ENCODE measurements around the gene SPOCK1.

SPOCK1 gene

DNA sequence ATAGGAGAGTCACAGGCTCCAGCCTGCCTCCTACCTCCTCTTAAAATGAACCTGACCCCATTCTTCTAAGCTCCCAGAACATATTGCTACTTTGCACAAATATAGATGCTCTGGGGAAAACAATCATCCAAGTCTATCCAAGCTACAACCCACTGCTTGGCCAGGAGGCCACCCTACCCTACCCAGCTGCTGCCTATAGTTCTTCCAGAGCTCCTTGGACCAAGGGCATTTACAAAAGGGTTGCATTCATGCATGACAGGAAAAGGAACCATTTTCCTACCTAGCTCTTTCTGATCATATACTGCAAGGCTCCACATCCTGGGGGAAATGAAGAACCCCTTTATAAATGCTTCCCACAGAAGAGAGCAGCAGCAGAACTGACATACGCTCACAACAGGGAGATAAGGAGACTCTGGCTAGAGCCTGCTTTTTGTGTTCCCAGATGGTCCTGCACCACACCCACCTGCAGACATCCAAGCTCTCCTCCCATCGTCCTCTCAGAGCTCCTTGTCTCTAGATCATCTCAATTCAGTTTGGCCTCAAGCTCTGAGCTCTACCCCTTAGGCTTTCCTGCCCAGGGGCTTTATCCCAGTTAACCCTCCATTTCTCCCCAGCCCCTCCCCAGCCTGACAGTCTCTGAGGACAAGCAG lies 185.5 kb downstream of the SPOCK1 start:
- no peak for DNase-seq (ENCODE audit: low read depth in 1 of 2, low spot score in 1 of 2)
- TF ChIP-seq POLR2AphosphoS5 (IDR thresholded peaks at IDR 0.05; ENCODE audit: low read depth) (no peak), GABPA (IDR thresholded peaks at IDR 0.05; ENCODE audit: low read depth) (no peak), SPI1 (IDR thresholded peaks at IDR 0.05; ENCODE audit: borderline replicate concordance, low read depth) (no peak), REST (IDR thresholded peaks at IDR 0.05; ENCODE audit: insufficient replicate concordance, low read depth) (no peak)
- TF ChIP-seq, protein P1, sequence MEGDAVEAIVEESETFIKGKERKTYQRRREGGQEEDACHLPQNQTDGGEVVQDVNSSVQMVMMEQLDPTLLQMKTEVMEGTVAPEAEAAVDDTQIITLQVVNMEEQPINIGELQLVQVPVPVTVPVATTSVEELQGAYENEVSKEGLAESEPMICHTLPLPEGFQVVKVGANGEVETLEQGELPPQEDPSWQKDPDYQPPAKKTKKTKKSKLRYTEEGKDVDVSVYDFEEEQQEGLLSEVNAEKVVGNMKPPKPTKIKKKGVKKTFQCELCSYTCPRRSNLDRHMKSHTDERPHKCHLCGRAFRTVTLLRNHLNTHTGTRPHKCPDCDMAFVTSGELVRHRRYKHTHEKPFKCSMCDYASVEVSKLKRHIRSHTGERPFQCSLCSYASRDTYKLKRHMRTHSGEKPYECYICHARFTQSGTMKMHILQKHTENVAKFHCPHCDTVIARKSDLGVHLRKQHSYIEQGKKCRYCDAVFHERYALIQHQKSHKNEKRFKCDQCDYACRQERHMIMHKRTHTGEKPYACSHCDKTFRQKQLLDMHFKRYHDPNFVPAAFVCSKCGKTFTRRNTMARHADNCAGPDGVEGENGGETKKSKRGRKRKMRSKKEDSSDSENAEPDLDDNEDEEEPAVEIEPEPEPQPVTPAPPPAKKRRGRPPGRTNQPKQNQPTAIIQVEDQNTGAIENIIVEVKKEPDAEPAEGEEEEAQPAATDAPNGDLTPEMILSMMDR (IDR thresholded peaks at IDR 0.05; ENCODE audit: insufficient read depth, low read length): no peak
- no peaks in the 10 kb centered on the region for H3K27me3 ChIP-seq (ENCODE audit: insufficient read depth, poor library complexity, severe bottlenecking)
- H3K27ac ChIP-seq (replicated peaks): no peak overlapping the region
- H3K4me3 ChIP-seq (replicated peaks; ENCODE audit: insufficient read depth, low read length): no peak overlapping the region

DNA sequence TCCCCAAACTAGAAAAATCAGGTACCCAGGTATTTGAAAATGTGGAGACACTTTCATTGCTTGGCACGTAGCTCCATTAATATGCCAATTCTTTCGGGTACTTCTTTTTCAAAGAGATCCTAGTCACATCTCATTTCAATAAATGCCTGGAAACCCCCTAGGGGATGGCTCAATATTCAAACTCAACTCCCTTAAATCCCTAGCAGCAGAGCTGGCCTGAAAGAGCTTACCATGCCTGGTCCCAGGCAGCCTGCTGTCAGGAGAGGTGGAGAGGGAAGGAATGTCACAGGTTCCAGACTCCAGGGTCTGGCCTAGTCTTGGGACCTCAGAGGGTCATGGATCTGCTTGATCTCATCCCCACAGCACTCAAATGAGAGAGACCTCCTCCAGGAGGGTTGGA lies 187.1 kb downstream of the SPOCK1 start:
- Histone ChIP-seq H3K4me3 (replicated peaks; ENCODE audit: insufficient read depth, low read length) (no peak overlapping the region), H3K27me3 (ENCODE audit: insufficient read depth, poor library complexity, severe bottlenecking) (no peaks in the 10 kb centered on the region), H3K27ac (replicated peaks) (no peak overlapping the region)
- DNase-seq (ENCODE audit: low read depth in 1 of 2, low spot score in 1 of 2): no peak
- TF ChIP-seq POLR2AphosphoS5 (IDR thresholded peaks at IDR 0.05; ENCODE audit: low read depth) (no peak), GABPA (IDR thresholded peaks at IDR 0.05; ENCODE audit: low read depth) (no peak), SPI1 (IDR thresholded peaks at IDR 0.05; ENCODE audit: borderline replicate concordance, low read depth) (no peak), REST (IDR thresholded peaks at IDR 0.05; ENCODE audit: insufficient replicate concordance, low read depth) (no peak)
- TF ChIP-seq, protein P1 (IDR thresholded peaks at IDR 0.05; ENCODE audit: insufficient read depth, low read length): no peak

DNA sequence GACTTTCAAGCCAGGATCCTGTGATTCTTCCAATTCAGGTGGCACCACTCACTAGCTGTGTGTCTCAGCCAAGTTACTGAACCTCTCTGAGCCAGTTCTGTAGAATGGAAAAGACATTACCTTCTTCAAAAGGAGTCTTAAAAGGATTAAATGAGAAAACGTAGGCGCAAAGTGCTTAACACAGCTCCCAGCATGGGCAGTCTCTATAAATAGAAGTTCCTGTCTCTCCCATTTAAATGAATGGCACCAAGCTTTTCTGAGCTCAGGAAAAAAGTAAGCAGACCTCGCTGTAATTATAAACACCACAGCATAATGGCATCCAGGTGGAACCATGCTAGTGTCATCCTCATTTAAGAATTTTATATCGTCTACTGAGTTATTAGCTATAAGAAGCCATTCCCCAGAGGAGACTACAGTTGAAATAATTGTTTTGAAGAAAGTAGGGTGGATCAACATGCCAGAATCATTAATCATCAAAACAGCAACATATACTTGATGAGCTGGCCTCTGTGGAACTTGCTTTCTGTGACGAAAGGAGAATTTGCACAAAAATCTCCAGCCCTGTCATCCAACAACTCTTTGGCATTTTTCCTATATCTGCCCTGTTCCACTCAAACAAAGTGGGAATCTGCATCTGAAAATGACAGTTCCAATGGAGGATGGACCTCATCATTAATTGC lies 188.9 kb downstream of the SPOCK1 start:
- Histone ChIP-seq H3K27ac (replicated peaks) (no peak overlapping the region), H3K4me3 (replicated peaks; ENCODE audit: insufficient read depth, low read length) (no peak overlapping the region), H3K27me3 (ENCODE audit: insufficient read depth, poor library complexity, severe bottlenecking) (no peaks in the 10 kb centered on the region)
- DNase-seq (ENCODE audit: low read depth in 1 of 2, low spot score in 1 of 2): no peak
- TF ChIP-seq GABPA (IDR thresholded peaks at IDR 0.05; ENCODE audit: low read depth) (no peak), SPI1 (IDR thresholded peaks at IDR 0.05; ENCODE audit: borderline replicate concordance, low read depth) (no peak), REST (IDR thresholded peaks at IDR 0.05; ENCODE audit: insufficient replicate concordance, low read depth) (no peak), POLR2AphosphoS5 (IDR thresholded peaks at IDR 0.05; ENCODE audit: low read depth) (no peak)
- TF ChIP-seq, protein P1 (IDR thresholded peaks at IDR 0.05; ENCODE audit: insufficient read depth, low read length): no peak

Data from HL-60 (cell line).